HFF-Myc (cell line): ENCODE measurements around the gene FAM72B.
"Not testable (repeated sequence)": the region's sequence is repeated elsewhere in the genome, so short reads cannot be mapped to it uniquely, and the experiment has no call there.

Experiments used
- DNase-seq: peaks from one replicate; pipeline ENCODE4 v3.0.0-alpha.2; 2011; ENCODE audit warnings: low read depth; ENCODE audit errors: extremely low read depth
- H3K4me3 ChIP-seq: replicated peaks from 2 replicates; pipeline ENCODE4 v1.5.1; 2011; ENCODE audit warnings: low read depth, mild to moderate bottlenecking, control low read depth, low read length

The FAM72B gene

GRCh38 chr1:121184290-121185127 is at the start of gene FAM72B, which contains the start of gene SRGAP2C:
Gene FAM72B, minus strand, starts transcription at chr1:121184340. Its CDS starts 851 bp downstream, at chr1:121183489.
Gene SRGAP2C, plus strand, starts transcription at chr1:121184975. Its CDS starts 2,472 bp downstream, at chr1:121187447.
- H3K4me3 ChIP-seq = peak within 1 kb of the TSS; percentile 44
- DNase-seq = peak; percentile 95

- DNase-seq, H3K4me3 ChIP-seq: not testable (repeated sequence)
Measured at GRCh38 chr1:121232445-121233125, 48.4 kb upstream of the FAM72B start.

GRCh38 chr1:121230636-121231035 is 46.5 kb upstream of the FAM72B start:
- H3K4me3 ChIP-seq, DNase-seq: not testable (repeated sequence)

GRCh38 chr1:121227544-121228330 is 43.6 kb upstream of the FAM72B start:
- DNase-seq, H3K4me3 ChIP-seq: not testable (repeated sequence)

GRCh38 chr1:121226925-121227324 is 42.8 kb upstream of the FAM72B start:
- DNase-seq, H3K4me3 ChIP-seq: not testable (repeated sequence)

GRCh38 chr1:121226295-121226904 is 42.3 kb upstream of the FAM72B start:
- not testable (repeated sequence) for H3K4me3 ChIP-seq, DNase-seq

GRCh38 chr1:121224714-121225113 is 40.6 kb upstream of the FAM72B start:
- not testable (repeated sequence) for H3K4me3 ChIP-seq, DNase-seq

- not testable (repeated sequence) for DNase-seq, H3K4me3 ChIP-seq
Measured at GRCh38 chr1:121221770-121222169, 37.6 kb upstream of the FAM72B start.

- not testable (repeated sequence) for H3K4me3 ChIP-seq, DNase-seq
Measured at GRCh38 chr1:121216676-121217075, 32.5 kb upstream of the FAM72B start.

- not testable (repeated sequence) for DNase-seq, H3K4me3 ChIP-seq
Measured at GRCh38 chr1:121215699-121216417, 31.7 kb upstream of the FAM72B start.

GRCh38 chr1:121214544-121215156 is 30.5 kb upstream of the FAM72B start:
- H3K4me3 ChIP-seq, DNase-seq: not testable (repeated sequence)

GRCh38 chr1:121213491-121213890 is 29.4 kb upstream of the FAM72B start:
- not testable (repeated sequence) for DNase-seq, H3K4me3 ChIP-seq

GRCh38 chr1:121210778-121211177 is 26.6 kb upstream of the FAM72B start:
- not testable (repeated sequence) for H3K4me3 ChIP-seq, DNase-seq

- not testable (repeated sequence) for DNase-seq, H3K4me3 ChIP-seq
Measured at GRCh38 chr1:121208375-121208774, 24.2 kb upstream of the FAM72B start.

- not testable (repeated sequence) for H3K4me3 ChIP-seq, DNase-seq
Measured at GRCh38 chr1:121207328-121207727, 23.2 kb upstream of the FAM72B start.

- H3K4me3 ChIP-seq, DNase-seq: not testable (repeated sequence)
Measured at GRCh38 chr1:121205786-121206711, 21.9 kb upstream of the FAM72B start.
